ENCODE results near the gene SCN1A.
"Not testable (repeated sequence)": the region's sequence is repeated elsewhere in the genome, so short reads cannot be mapped to it uniquely, and the experiment has no call there.

Gene SCN1A

GRCh38 chr2:166135152-166135848 lies 7.5 kb upstream of the SCN1A start:
- no peak for DNase-seq

DNA sequence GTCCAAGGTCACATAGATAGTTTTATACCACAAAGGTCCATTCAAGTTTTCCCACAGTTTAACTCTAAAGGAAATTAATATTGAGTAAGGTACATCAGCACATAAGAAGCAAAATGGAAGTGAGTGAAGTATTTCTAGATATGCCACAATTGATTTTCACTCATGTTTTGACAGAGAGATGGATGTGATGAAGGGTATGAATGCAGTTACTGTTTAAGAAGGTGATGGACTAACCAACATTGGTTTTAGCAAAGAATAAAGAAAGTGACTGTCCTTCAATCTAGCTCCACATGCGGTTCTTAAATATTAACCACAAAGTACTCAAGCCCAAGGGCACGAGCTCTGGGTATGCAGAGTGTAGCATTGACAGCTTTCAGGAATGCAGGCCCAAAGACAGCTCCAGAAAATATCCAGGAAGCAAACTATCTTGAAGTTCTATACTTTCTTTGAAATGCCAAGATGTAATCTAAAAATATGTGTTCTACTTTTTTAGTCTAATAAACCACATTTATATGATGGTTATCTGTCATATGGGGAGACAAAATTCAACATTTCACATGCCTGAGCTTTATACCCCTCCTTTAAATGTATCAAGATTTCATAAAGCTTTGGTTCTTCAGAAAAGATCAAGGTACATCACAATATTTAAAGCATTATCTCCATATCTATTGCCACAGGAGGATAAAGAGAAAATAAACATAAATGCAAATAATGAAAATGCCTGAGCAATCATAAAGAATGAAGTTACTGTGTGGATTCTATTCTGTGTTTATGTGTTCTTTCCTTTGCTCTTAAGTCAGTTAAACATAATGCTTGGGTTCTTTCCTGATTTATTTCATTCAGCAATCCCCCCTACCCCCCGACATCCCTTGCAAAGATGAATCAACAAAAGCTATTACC lies 6.7 kb upstream of the SCN1A start:
- no peak for DNase-seq

GRCh38 chr2:166133653-166134052 lies 5.8 kb upstream of the SCN1A start:
- DNase-seq: no peak

- DNase-seq: no peak
Observed at GRCh38 chr2:166128156-166128505, 311 bp upstream of the SCN1A start.

GRCh38 chr2:166126007-166126639 lies 1.7 kb downstream of the SCN1A start:
- DNase-seq: no peak

- DNase-seq: no peak
Observed at GRCh38 chr2:166125557-166125956, 2.3 kb downstream of the SCN1A start.

DNA sequence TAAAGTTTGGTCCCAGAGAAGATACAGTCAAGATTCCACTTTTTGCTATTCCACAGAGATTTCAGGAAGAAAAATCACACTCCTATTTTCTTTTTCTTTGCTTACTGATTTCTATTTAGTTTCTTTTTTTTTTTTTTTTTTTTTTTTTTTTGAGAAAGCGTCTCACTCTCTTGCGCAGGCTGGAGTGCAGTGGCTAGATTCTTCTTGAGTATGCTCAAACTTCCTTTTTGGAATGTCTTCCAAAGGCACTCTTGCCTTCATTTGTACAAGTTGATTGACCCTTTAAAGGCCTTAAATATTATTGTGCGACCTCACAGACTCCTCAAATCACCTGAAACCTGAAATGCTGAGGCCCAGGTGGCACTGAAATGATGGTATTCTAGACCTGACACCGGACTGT lies 9.6 kb downstream of the SCN1A start:
- no peak for DNase-seq

- no peak for DNase-seq
Observed at GRCh38 chr2:166117491-166117890, 10.3 kb downstream of the SCN1A start.

DNA sequence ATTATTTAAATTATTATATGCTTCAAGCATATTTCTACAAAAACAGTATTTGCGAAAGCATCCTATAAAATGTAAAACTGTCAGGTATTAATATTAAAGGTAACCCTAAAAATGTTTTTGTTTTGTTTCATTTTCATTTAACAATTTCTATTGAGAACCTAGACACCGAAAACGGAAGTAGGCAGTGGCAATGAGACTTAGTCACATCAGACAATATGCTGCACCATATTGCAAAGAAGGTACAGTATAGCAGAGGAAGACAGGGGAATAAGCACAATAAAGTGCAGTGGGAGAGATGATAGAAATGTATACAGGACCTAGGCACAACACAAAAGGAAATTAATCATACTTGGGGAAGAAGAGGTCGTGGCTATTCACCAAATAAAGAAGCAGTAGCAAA lies 12.2 kb downstream of the SCN1A start:
- no peak for DNase-seq

DNA sequence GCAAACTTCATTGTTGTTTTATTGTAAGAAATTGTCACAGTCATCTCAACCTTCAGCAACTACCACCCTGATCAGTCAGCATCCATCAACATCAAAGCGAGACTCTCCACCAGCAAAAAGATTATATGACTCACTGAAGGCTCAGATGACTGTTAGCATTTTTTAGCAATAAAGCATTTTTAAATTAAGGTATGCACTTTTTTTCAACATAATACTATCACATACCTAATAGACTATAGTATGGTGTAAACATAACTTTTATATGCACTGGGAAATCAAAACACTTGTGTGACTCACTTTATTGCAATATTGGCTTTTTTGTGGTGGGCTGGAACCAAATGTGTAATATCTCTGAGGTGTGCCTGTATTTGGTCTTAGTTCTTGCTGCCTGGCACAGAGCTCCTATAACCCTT lies 15.6 kb downstream of the SCN1A start:
- DNase-seq: no peak

GRCh38 chr2:166106431-166107015 lies 21.3 kb downstream of the SCN1A start:
- DNase-seq: no peak

- no peak for DNase-seq
Observed at GRCh38 chr2:166104773-166105172, 23.0 kb downstream of the SCN1A start.

GRCh38 chr2:166104084-166104483 lies 23.7 kb downstream of the SCN1A start:
- DNase-seq: no peak

DNA sequence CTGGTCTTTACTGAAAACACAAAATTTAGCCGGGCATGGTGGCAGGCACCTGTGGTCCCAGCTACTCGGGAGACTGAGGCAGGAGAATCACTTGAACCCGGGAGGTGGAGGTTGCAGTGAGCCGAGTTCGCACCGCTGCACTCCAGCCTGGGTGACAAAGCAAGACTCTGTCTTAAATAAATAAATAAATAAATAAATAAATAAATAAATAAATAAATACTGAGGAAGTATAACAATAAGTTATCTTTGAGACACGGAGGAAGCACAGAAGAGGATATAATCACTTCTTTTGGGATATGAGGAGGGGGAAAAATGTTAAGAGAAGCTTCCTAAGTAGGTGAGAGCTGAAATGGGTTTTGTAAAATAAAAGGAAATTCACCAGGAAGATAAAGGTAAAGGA lies 24.5 kb downstream of the SCN1A start:
- not testable (repeated sequence) for DNase-seq

DNA sequence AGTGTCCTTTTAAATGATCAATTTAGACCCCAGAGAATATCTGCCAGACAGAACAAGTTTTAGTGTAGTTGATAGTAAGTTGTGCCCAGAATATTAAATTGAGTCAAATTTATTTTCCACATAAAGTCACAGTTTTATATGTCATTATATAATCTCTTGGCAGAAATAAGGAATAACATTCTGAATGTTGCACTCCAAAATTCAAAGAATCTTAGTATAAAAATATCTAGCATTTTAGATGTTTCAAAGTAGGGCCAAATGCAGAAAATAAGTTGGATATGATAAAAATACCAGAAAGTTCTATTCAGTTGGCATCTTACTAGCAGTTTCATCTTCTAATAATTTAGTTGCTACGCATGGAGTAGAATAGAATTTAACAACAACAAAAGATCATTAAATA lies 33.5 kb downstream of the SCN1A start:
- no peak for DNase-seq

- DNase-seq: no peak
Observed at GRCh38 chr2:166092889-166093288, 34.9 kb downstream of the SCN1A start.

DNA sequence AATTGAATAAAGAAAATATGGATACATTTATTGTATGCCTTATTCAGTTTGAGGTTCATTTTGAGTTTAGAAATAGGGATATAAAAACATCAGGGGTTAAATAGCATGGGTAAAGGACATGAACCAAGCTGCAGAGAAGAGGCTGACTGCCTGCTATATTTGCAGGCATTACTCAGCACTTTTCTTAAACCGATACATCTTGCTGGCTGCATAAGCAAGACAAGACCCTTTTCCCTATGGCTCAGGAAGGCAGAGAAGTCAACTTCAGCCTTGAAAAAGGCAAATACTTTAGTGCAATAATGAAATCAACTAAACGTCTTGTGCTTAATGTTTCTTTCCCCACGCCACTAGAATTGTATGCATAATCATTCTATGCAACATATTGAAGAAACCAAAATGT lies 36.4 kb downstream of the SCN1A start:
- DNase-seq: no peak

DNA sequence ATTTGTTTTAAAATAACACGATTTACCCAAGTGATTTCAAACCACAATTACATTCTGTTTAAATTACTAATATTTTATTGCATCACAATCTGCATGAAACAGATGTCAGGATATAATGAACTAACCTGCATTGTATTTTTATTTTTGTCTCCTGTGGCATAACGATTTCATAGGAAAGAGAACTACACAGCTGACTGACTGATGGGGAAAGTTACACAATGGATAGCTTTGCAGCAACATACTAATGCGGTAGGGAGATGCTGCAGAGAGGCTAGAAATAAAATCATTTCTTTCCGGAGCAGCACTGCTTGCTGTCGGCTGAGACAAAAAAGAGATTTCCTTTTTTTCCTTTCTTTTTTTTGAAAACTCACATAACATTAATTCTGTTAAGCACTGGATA lies 36.9 kb downstream of the SCN1A start:
- DNase-seq: no peak

- DNase-seq: no peak
Observed at GRCh38 chr2:166090346-166090745, 37.5 kb downstream of the SCN1A start.

GRCh38 chr2:166088634-166089033 lies 39.2 kb downstream of the SCN1A start:
- DNase-seq: no peak

DNA sequence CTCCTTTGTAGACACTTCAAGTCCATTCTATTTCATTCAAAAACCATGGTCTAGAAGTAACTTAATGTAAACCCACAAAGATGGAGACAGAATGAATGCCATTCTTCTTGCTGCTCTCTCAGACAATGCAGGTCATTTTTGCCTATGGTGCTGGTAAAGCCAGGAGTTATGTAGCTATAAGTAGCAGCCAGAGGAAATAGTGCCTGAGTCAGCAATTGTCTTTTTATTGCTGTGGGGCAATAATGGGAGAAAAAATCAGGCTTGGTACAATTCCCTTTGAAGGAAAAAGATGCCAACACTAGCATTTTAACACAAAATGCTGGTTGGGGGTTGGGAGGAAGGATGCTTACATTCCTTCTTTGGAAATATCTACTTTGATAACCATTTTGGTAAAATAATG lies 43.5 kb downstream of the SCN1A start:
- DNase-seq: no peak

- no peak for DNase-seq
Observed at GRCh38 chr2:166082736-166083135, 45.1 kb downstream of the SCN1A start.

DNA sequence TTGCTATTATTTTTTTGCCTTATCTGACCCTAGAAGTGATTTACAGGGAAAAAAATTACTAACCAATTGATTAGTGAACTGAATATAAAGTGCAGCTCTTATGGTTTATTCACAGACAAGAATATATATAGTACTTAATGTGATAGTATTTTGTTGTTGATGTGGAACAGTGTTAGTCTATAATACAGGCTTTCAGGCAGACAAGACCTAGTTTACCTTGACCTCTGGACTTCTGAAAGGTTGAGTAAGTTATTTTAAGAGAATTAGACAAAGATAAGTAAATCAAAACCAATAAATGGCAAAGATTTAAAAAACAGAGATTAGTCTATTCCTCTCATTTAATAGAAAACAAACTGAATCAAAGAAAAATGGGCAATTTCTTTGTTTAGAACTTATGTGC lies 46.0 kb downstream of the SCN1A start:
- no peak for DNase-seq
